ENCODE results near the gene PP2D1. TPM values are rescaled to one million over a fixed set of nuclear protein-coding genes. Genes with fewer than 3 reads are reported as not detected.
"Not testable (repeated sequence)": the region's sequence is repeated elsewhere in the genome, so short reads cannot be mapped to it uniquely, and the experiment has no call there.

Gene PP2D1
- total RNA-seq, 4 donors from 2014 or later = not detected

DNA sequence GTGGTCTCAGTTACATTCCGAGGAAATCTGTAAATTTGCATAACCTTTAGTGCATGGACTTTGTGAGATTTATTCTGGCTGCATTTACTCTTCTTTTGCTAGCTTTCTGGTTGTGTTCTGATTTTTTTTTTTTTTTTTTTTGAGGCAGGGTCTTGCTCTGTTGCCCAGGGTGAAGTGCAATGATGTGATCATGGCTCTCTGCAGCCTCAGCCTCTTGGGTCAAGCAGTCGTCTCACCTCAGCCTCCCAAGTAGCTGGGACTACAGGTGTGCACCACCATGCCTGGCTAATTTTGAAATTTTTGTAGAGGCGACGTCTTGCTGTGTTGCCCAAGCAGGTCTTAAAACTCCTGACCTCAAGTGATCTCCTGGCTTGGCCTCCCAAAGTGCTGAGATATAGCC lies 52.6 kb downstream of the PP2D1 start:
- DNase-seq (ENCODE audit: low spot score in 2 of 2) = no peak
- 74 to 86% methylated on average over 3 to 4 of the region's 4 CpGs for WGBS, 2 donors
- Histone ChIP-seq H3K4me1 (peaks cover 0 to 46% (median 0%) of the 10 kb centered on the region in 4 donors), H3K9me3 (no peaks in the 10 kb centered on the region), H3K4me3 (no peak overlapping the region), H3K27me3 (no peaks in the 10 kb centered on the region), H3K36me3 (peaks cover 0 to 28% (median 0%) of the 10 kb centered on the region in 3 donors), H3K27ac (no peak overlapping the region)
- TF ChIP-seq, protein P1, sequence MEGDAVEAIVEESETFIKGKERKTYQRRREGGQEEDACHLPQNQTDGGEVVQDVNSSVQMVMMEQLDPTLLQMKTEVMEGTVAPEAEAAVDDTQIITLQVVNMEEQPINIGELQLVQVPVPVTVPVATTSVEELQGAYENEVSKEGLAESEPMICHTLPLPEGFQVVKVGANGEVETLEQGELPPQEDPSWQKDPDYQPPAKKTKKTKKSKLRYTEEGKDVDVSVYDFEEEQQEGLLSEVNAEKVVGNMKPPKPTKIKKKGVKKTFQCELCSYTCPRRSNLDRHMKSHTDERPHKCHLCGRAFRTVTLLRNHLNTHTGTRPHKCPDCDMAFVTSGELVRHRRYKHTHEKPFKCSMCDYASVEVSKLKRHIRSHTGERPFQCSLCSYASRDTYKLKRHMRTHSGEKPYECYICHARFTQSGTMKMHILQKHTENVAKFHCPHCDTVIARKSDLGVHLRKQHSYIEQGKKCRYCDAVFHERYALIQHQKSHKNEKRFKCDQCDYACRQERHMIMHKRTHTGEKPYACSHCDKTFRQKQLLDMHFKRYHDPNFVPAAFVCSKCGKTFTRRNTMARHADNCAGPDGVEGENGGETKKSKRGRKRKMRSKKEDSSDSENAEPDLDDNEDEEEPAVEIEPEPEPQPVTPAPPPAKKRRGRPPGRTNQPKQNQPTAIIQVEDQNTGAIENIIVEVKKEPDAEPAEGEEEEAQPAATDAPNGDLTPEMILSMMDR (IDR thresholded peaks at IDR 0.05) = no peak
- no peak for TF ChIP-seq EP300 (IDR thresholded peaks at IDR 0.05)

DNA sequence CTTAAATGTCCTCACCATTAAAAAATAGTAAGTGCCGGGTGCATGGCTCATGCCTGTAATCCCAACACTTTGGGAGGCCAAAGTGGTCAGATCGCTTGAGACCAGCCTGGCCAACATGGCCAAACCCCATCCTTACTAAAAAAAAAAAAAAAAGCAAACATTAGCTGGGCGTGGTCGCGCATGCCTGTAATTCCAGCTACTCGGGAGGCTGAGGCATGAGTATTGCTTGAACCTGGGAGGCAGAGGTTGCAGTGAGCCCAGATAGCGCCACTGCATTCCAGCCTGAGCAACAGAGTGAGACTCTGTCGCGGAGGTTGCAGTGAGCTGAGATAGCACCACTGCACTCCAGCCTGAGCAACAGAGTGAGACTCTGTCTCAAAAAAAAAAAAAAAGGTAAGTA lies 54.7 kb downstream of the PP2D1 start:
- WGBS, 2 donors = 87 to 88% methylated on average over 9 of the region's 9 CpGs
- H3K27me3 ChIP-seq; H3K27ac ChIP-seq; H3K9me3 ChIP-seq; H3K4me3 ChIP-seq; DNase-seq (ENCODE audit: low spot score in 2 of 2): not testable (repeated sequence)
- Histone ChIP-seq H3K4me1 (peaks cover 0 to 53% (median 0%) of the 10 kb centered on the region in 4 donors), H3K36me3 (peaks cover 0 to 41% (median 0%) of the 10 kb centered on the region in 3 donors)

- DNase-seq (ENCODE audit: low spot score in 2 of 2) = no peak
- Histone ChIP-seq H3K9me3 (no peaks in the 10 kb centered on the region), H3K27ac (no peak overlapping the region), H3K4me1 (peaks cover 0 to 69% (median 1%) of the 10 kb centered on the region in 4 donors), H3K27me3 (no peaks in the 10 kb centered on the region), H3K4me3 (no peak overlapping the region), H3K36me3 (peaks cover 0 to 53% (median 0%) of the 10 kb centered on the region in 3 donors)
- 75 to 80% methylated on average over 4 of the region's 4 CpGs for WGBS, 2 donors
- TF ChIP-seq, protein P1 (IDR thresholded peaks at IDR 0.05) = no peak
- TF ChIP-seq EP300 (IDR thresholded peaks at IDR 0.05) = no peak
- no peak for TF ChIP-seq POLR2A (IDR thresholded peaks at IDR 0.05)
Measured at GRCh38 chr3:19954676-19955075, 57.4 kb downstream of the PP2D1 start.

- no peak for DNase-seq (ENCODE audit: low spot score in 2 of 2)
Measured at GRCh38 chr3:19950316-19950715, 61.7 kb downstream of the PP2D1 start.

GRCh38 chr3:19948226-19948591 lies 63.9 kb downstream of the PP2D1 start:
- no peak for TF ChIP-seq POLR2A (IDR thresholded peaks at IDR 0.05)
- no peak for TF ChIP-seq EP300 (IDR thresholded peaks at IDR 0.05)
- TF ChIP-seq, protein P1 (IDR thresholded peaks at IDR 0.05) = no peak
- DNase-seq (ENCODE audit: low spot score in 2 of 2) = no peak
- H3K27ac ChIP-seq = peak overlapping the region; percentile 91 to 100 (median 98)
- peak overlapping the region; percentile 78 to 98 (median 88) for H3K4me3 ChIP-seq
- H3K36me3 ChIP-seq = peaks cover 0 to 18% (median 0%) of the 10 kb centered on the region in 3 donors
- no peaks in the 10 kb centered on the region for H3K9me3 ChIP-seq
- H3K27me3 ChIP-seq = no peaks in the 10 kb centered on the region
- peaks cover 0 to 59% (median 13%) of the 10 kb centered on the region in 4 donors for H3K4me1 ChIP-seq
- WGBS, 2 donors = 0% methylated on average over 2 of the region's 2 CpGs

More at GRCh38 chr3:19950316-19950715, 61.7 kb downstream of the PP2D1 start:
- WGBS, 2 donors = 78 to 84% methylated on average over 2 of the region's 2 CpGs
- Histone ChIP-seq H3K4me3 (no peak overlapping the region), H3K4me1 (peaks cover 0 to 68% (median 13%) of the 10 kb centered on the region in 4 donors), H3K9me3 (no peaks in the 10 kb centered on the region), H3K27ac (no peak overlapping the region), H3K36me3 (peaks cover 0 to 34% (median 0%) of the 10 kb centered on the region in 3 donors), H3K27me3 (no peaks in the 10 kb centered on the region)
- TF ChIP-seq POLR2A (IDR thresholded peaks at IDR 0.05) (no peak), EP300 (IDR thresholded peaks at IDR 0.05) (no peak)
- TF ChIP-seq, protein P1 (IDR thresholded peaks at IDR 0.05) = no peak

Data from tibial nerve (tissue), 4 donors.